Liver (tissue), 9 donors: ENCODE results near the gene SLC24A4. TPM values are rescaled to one million over a fixed set of nuclear protein-coding genes. Genes with fewer than 3 reads are reported as not detected.

Source experiments
- DNase-seq: peaks from one replicate; pipeline ENCODE4 v3.0.0-alpha.2; 2017; ENCODE audit warnings: low spot score
- H3K27ac ChIP-seq, 2 donors: one replicate each; pipeline ENCODE4 v1.7.0; 2013; ENCODE audit warnings: inconsistent platforms in 2 of 2, low read length in 2 of 2, control low read depth in 1 of 2, low read depth in 1 of 2, mild to moderate bottlenecking in 1 of 2
- H3K27me3 ChIP-seq, 4 donors: one replicate each; pipeline versions ENCODE4 v1.6.1 to v1.7.0; 2013; ENCODE audit warnings: low read length in 3 of 4, inconsistent platforms in 1 of 4, mild to moderate bottlenecking in 1 of 4, moderate library complexity in 1 of 4; ENCODE audit not compliant: control insufficient read depth in 4 of 4, insufficient read depth in 4 of 4
- H3K36me3 ChIP-seq, 4 donors: one replicate each; pipeline versions ENCODE4 v1.6.1 to v1.7.0; 2013; ENCODE audit warnings: low read length in 3 of 4, mild to moderate bottlenecking in 3 of 4, low read depth in 1 of 4, moderate library complexity in 1 of 4; ENCODE audit not compliant: control insufficient read depth in 4 of 4, insufficient read depth in 3 of 4
- H3K4me1 ChIP-seq, 4 donors: one replicate each; pipeline versions ENCODE4 v1.6.1 to v1.7.0; 2013; ENCODE audit warnings: low read length in 3 of 4, mild to moderate bottlenecking in 3 of 4, moderate library complexity in 1 of 4; ENCODE audit not compliant: control insufficient read depth in 4 of 4, insufficient read depth in 4 of 4
- H3K4me3 ChIP-seq, 3 donors: one replicate each; pipeline versions ENCODE4 v1.6.1 to v1.7.0; 2013; ENCODE audit warnings: low read length in 3 of 3, control low read depth in 1 of 3, low read depth in 1 of 3, mild to moderate bottlenecking in 1 of 3
- H3K9ac ChIP-seq, 2 donors: one replicate each; pipeline ENCODE4 v1.7.0; 2013; ENCODE audit warnings: low read length in 2 of 2, mild to moderate bottlenecking in 2 of 2, moderate library complexity in 2 of 2, control low read depth in 1 of 2, low read depth in 1 of 2
- H3K9me3 ChIP-seq, 4 donors: one replicate each; pipeline versions ENCODE4 v1.6.1 to v1.7.0; 2013; ENCODE audit warnings: low read length in 3 of 4; ENCODE audit not compliant: control insufficient read depth in 4 of 4
- EGR1 ChIP-seq, 2 donors: IDR thresholded peaks; 2 replicates each; pipeline ENCODE4 v1.6.1; 2016 to 2018; ENCODE audit warnings: antibody characterized with exemption in 2 of 2, low read depth in 2 of 2
- FOXA1 ChIP-seq: IDR thresholded peaks from 2 replicates; pipeline ENCODE4 v1.6.1; 2016; ENCODE audit warnings: antibody characterized with exemption
- FOXA2 ChIP-seq: IDR thresholded peaks from 2 replicates; pipeline ENCODE4 v1.6.1; 2016; ENCODE audit warnings: antibody characterized with exemption
- GABPA ChIP-seq, 2 donors: IDR thresholded peaks in 1 of 2; conservative IDR thresholded peaks in 1 of 2; 2 replicates each; pipeline ENCODE4 v1.6.1; 2016; ENCODE audit warnings: antibody characterized with exemption in 2 of 2, mild to moderate bottlenecking in 1 of 2, moderate library complexity in 1 of 2
- HNF4A ChIP-seq, 2 donors: conservative IDR thresholded peaks; 2 replicates each; pipeline ENCODE4 v1.6.1; 2016; ENCODE audit warnings: antibody characterized with exemption in 2 of 2, mild to moderate bottlenecking in 2 of 2
- HNF4G ChIP-seq: IDR thresholded peaks from 2 replicates; pipeline ENCODE4 v1.6.1; 2016; ENCODE audit warnings: antibody characterized with exemption
- JUND ChIP-seq, 2 donors: IDR thresholded peaks; 2 replicates each; pipeline ENCODE4 v1.6.1; 2016; ENCODE audit warnings: antibody characterized with exemption in 2 of 2
- RAD21 ChIP-seq, 2 donors: IDR thresholded peaks; 2 replicates each; pipeline ENCODE4 v1.6.1; 2016; ENCODE audit warnings: antibody characterized with exemption in 2 of 2, mild to moderate bottlenecking in 2 of 2
- RXRA ChIP-seq, 2 donors: IDR thresholded peaks; 2 replicates each; pipeline ENCODE4 v1.6.1; 2017 to 2018; ENCODE audit warnings: antibody characterized with exemption in 2 of 2, mild to moderate bottlenecking in 1 of 2
- SP1 ChIP-seq: IDR thresholded peaks from 2 replicates; pipeline ENCODE4 v1.6.1; 2018; ENCODE audit warnings: antibody characterized with exemption, mild to moderate bottlenecking
- TAF1 ChIP-seq: conservative IDR thresholded peaks from 2 replicates; pipeline ENCODE4 v1.6.1; 2016; ENCODE audit warnings: antibody characterized with exemption, mild to moderate bottlenecking
- YY1 ChIP-seq: IDR thresholded peaks from 2 replicates; pipeline ENCODE4 v1.6.1; 2016; ENCODE audit warnings: antibody characterized with exemption, mild to moderate bottlenecking
- WGBS: extraction: QIAGEN DNeasy Blood & Tissue Kit; methylation state at CpG from one replicate; pipeline ENCODE4 v1.1.7; 2013; 5-methylcytosine and 5-hydroxymethylcytosine counted together
- polyA plus RNA-seq, 2 donors: library from polyadenylated mRNA; stranded (reverse) in 1 of 2; unstranded in 1 of 2; fragments of 200-250 nt in 1 of 2; fragments of >200 nt in 1 of 2; fragmentation: Nextera tagmentation in 1 of 2; extraction: Ambion mirVana in 1 of 2; gene quantifications; one replicate each; pipeline versions ENCODE4 v1.2.1 to v1.2.3, GENCODE V29; 2013 to 2015
- total RNA-seq, 2 donors: library from RNA; depleted of rRNA; stranded (reverse); fragments of >200 nt; gene quantifications; one replicate each; pipeline ENCODE4 v1.2.3, GENCODE V29; 2014
- TF ChIP-seq, protein P1 (sequence below): fragments of 150-350 bp; IDR thresholded peaks from 2 replicates; pipeline ENCODE4 v1.5.1; 2017; ENCODE audit warnings: improper control_type of control experiment, low read depth, low read length; ENCODE audit not compliant: missing input control
- TF ChIP-seq, protein P2 (sequence below): IDR thresholded peaks from 2 replicates; pipeline ENCODE4 v1.6.1; 2016; ENCODE audit warnings: antibody characterized with exemption, mild to moderate bottlenecking
- TF ChIP-seq, protein P3 (sequence below): IDR thresholded peaks from 2 replicates; pipeline ENCODE4 v1.6.1; 2016; ENCODE audit warnings: antibody characterized with exemption
- TF ChIP-seq, protein P4 (sequence below): IDR thresholded peaks from 2 replicates; pipeline ENCODE4 v1.6.1; 2016; ENCODE audit warnings: antibody characterized with exemption
- TF ChIP-seq, protein P5 (sequence below): IDR thresholded peaks from 2 replicates; pipeline ENCODE4 v1.6.1; 2016; ENCODE audit warnings: antibody characterized with exemption
- donor health status: healthy.
- donor health status: healthy.
- donor health status: healthy.
- donor health status: healthy.
- donor health status: healthy.

Gene SLC24A4
- total and polyA plus RNA-seq, 4 donors: 0.06 to 0.23 (median 0.12) TPM

DNA sequence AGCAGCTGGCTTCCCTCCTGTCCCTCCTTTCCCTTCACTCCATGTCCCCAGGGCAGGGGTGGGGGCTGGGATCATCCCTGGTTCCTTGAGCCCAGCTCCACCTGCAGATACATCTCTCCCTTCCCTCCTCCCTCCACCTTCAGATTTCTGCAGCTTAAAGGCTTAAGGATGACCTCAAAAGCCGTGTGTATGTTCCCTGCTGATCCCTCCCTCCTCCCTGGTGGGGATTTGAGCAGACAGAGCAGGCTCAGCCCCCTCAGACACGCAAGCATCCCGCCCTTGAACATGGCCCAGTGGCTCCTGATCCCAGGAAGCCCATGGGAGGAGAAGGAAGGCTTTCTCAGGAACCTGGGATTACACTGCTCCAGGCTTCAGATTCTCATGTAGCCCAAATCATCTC lies 107.7 kb downstream of the SLC24A4 start:
- Histone ChIP-seq H3K4me3 (no peak overlapping the region), H3K27ac (no peak overlapping the region), H3K4me1 (no peaks in the 10 kb centered on the region), H3K27me3 (no peaks in the 10 kb centered on the region), H3K9me3 (no peaks in the 10 kb centered on the region), H3K9ac (no peak overlapping the region), H3K36me3 (no peaks in the 10 kb centered on the region)
- WGBS: 68% methylated on average over 3 of the region's 3 CpGs
- no peak for TF ChIP-seq FOXA2
- TF ChIP-seq, protein P1, sequence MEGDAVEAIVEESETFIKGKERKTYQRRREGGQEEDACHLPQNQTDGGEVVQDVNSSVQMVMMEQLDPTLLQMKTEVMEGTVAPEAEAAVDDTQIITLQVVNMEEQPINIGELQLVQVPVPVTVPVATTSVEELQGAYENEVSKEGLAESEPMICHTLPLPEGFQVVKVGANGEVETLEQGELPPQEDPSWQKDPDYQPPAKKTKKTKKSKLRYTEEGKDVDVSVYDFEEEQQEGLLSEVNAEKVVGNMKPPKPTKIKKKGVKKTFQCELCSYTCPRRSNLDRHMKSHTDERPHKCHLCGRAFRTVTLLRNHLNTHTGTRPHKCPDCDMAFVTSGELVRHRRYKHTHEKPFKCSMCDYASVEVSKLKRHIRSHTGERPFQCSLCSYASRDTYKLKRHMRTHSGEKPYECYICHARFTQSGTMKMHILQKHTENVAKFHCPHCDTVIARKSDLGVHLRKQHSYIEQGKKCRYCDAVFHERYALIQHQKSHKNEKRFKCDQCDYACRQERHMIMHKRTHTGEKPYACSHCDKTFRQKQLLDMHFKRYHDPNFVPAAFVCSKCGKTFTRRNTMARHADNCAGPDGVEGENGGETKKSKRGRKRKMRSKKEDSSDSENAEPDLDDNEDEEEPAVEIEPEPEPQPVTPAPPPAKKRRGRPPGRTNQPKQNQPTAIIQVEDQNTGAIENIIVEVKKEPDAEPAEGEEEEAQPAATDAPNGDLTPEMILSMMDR: no peak
- TF ChIP-seq TAF1: no peak
- TF ChIP-seq YY1: no peak
- no peak for TF ChIP-seq RAD21 (IDR thresholded peaks at IDR 0.05)
- TF ChIP-seq, protein P2, sequence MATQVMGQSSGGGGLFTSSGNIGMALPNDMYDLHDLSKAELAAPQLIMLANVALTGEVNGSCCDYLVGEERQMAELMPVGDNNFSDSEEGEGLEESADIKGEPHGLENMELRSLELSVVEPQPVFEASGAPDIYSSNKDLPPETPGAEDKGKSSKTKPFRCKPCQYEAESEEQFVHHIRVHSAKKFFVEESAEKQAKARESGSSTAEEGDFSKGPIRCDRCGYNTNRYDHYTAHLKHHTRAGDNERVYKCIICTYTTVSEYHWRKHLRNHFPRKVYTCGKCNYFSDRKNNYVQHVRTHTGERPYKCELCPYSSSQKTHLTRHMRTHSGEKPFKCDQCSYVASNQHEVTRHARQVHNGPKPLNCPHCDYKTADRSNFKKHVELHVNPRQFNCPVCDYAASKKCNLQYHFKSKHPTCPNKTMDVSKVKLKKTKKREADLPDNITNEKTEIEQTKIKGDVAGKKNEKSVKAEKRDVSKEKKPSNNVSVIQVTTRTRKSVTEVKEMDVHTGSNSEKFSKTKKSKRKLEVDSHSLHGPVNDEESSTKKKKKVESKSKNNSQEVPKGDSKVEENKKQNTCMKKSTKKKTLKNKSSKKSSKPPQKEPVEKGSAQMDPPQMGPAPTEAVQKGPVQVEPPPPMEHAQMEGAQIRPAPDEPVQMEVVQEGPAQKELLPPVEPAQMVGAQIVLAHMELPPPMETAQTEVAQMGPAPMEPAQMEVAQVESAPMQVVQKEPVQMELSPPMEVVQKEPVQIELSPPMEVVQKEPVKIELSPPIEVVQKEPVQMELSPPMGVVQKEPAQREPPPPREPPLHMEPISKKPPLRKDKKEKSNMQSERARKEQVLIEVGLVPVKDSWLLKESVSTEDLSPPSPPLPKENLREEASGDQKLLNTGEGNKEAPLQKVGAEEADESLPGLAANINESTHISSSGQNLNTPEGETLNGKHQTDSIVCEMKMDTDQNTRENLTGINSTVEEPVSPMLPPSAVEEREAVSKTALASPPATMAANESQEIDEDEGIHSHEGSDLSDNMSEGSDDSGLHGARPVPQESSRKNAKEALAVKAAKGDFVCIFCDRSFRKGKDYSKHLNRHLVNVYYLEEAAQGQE: no peak
- TF ChIP-seq, protein P3, sequence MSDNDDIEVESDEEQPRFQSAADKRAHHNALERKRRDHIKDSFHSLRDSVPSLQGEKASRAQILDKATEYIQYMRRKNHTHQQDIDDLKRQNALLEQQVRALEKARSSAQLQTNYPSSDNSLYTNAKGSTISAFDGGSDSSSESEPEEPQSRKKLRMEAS: no peak
- TF ChIP-seq, protein P4, sequence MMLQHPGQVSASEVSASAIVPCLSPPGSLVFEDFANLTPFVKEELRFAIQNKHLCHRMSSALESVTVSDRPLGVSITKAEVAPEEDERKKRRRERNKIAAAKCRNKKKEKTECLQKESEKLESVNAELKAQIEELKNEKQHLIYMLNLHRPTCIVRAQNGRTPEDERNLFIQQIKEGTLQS: no peak
- no peak for TF ChIP-seq HNF4A (conservative IDR thresholded peaks at IDR 0.05)
- no peak for TF ChIP-seq JUND (IDR thresholded peaks at IDR 0.05)
- no peak for TF ChIP-seq RXRA (IDR thresholded peaks at IDR 0.05)
- TF ChIP-seq SP1: no peak
- TF ChIP-seq EGR1 (IDR thresholded peaks at IDR 0.05; ENCODE audit: low read depth in 2 of 2): no peak
- no peak for TF ChIP-seq FOXA1
- TF ChIP-seq, protein P5, sequence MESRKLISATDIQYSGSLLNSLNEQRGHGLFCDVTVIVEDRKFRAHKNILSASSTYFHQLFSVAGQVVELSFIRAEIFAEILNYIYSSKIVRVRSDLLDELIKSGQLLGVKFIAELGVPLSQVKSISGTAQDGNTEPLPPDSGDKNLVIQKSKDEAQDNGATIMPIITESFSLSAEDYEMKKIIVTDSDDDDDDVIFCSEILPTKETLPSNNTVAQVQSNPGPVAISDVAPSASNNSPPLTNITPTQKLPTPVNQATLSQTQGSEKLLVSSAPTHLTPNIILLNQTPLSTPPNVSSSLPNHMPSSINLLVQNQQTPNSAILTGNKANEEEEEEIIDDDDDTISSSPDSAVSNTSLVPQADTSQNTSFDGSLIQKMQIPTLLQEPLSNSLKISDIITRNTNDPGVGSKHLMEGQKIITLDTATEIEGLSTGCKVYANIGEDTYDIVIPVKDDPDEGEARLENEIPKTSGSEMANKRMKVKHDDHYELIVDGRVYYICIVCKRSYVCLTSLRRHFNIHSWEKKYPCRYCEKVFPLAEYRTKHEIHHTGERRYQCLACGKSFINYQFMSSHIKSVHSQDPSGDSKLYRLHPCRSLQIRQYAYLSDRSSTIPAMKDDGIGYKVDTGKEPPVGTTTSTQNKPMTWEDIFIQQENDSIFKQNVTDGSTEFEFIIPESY: no peak
- no peak for TF ChIP-seq HNF4G
- no peak for TF ChIP-seq GABPA (IDR thresholded peaks at IDR 0.05 in 1 of 2, conservative IDR thresholded peaks at IDR 0.05 in 1 of 2)
- DNase-seq: no peak
